Urinary bladder (tissue), 4 donors: ENCODE data around the gene ERC2. TPM values are rescaled to one million over a fixed set of nuclear protein-coding genes. Genes with fewer than 3 reads are reported as not detected.

ENCODE experiments used
- DNase-seq: peaks from one replicate; pipeline ENCODE4 v3.0.0-alpha.2; 2015; ENCODE audit errors: extremely low spot score
- H3K27ac ChIP-seq: one replicate; pipeline ENCODE4 v1.5.1; 2013; ENCODE audit warnings: low read depth, mild to moderate bottlenecking, moderate library complexity
- H3K36me3 ChIP-seq: one replicate; pipeline ENCODE4 v1.6.1; 2013; ENCODE audit warnings: mild to moderate bottlenecking, moderate library complexity; ENCODE audit not compliant: insufficient read depth
- H3K4me1 ChIP-seq: one replicate; pipeline ENCODE4 v1.6.1; 2013; ENCODE audit warnings: mild to moderate bottlenecking, moderate library complexity; ENCODE audit not compliant: insufficient read depth
- H3K4me3 ChIP-seq: one replicate; pipeline ENCODE4 v1.5.1; 2013; ENCODE audit warnings: low read depth, low read length
- WGBS: extraction: QIAGEN DNeasy Blood & Tissue Kit; methylation state at CpG from one replicate; pipeline ENCODE4 v1.1.7; 2013; 5-methylcytosine and 5-hydroxymethylcytosine counted together
- polyA plus RNA-seq: library from polyadenylated mRNA; stranded (reverse); fragments of 200-250 nt; gene quantifications from one replicate; pipeline ENCODE4 v1.2.3, GENCODE V29; 2013
- total RNA-seq: library from RNA; depleted of rRNA; stranded (reverse); fragments of >200 nt; gene quantifications from one replicate; pipeline ENCODE4 v1.2.3, GENCODE V29; 2014
- donor health status: healthy with polysubstance abuse.
- donor health status: healthy.

The ERC2 gene
- total and polyA plus RNA-seq, 2 donors = 0.49 to 3.0 TPM

DNA sequence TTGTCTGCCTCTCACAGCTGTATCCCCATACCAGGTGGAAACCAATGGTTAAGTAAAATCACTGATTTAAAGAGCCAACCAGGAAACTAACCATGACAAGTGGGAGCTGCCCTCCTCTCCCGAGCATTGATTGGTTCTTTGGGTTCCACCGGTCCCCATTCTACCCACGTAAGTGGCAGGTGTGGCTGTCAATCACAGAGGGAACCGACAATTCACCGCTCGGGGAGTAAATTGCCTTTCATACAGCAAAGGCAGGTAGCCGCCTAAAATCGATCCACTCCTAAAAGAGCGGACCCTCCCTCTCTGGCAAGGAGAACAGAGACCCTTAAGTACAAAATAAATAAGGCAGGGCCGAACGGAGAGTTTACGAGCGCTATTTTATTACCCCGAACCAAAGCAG, 1.2 kb downstream of the ERC2 start:
- peak overlapping the region; percentile 47 for H3K4me3 ChIP-seq
- H3K27ac ChIP-seq = no peak overlapping the region
- H3K4me1 ChIP-seq = peaks cover 2% of the 10 kb centered on the region
- WGBS = under 1% methylated on average over 14 of the region's 14 CpGs
- no peaks in the 10 kb centered on the region for H3K36me3 ChIP-seq
- peak; percentile 70 for DNase-seq

DNA sequence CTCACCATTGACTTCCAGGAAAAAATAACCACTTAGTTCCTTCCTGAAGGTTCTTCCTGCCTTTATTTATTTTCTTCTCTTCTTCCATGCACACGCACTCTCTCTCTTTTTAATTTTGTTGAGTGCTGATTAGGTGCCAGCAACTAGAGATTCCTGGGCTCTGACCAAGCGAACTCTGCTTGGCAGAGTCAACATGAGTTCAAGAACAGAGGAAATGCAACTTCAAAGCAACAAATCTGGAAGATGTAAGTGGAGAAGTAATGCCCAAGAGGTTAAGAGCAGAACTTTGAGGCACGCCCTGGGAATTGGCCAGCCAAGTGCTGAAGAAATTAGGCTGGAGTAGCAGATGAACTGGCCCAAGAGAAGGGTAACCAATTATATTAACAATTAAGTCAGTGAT, 8.5 kb downstream of the ERC2 start:
- Histone ChIP-seq H3K36me3 (no peaks in the 10 kb centered on the region), H3K27ac (no peak overlapping the region), H3K4me3 (no peak overlapping the region), H3K4me1 (no peaks in the 10 kb centered on the region)
- WGBS = 72% methylated on average over 3 of the region's 3 CpGs
- DNase-seq = no peak

DNA sequence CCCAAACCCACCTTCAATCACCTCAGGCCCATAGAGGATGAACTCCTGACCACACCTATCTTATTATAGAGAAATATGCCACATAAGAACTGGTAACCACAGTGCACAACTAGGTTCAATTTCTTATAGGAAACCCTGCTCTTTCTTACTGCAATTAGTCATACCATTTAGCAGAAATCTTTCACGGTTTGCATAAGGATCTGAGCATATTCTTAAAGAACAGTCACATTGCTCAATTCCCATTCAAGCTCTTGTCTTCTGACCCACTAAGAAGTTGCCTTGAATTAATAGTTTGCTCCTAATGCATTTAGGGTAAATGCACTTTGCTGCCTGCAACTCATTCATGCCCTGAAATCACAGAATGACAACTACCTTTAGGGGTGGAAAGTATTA, 9.2 kb downstream of the ERC2 start:
- H3K4me1 ChIP-seq = no peaks in the 10 kb centered on the region
- no peak overlapping the region for H3K4me3 ChIP-seq
- H3K27ac ChIP-seq = no peak overlapping the region
- DNase-seq = no peak
- 67% methylated on average over 1 of the region's 1 CpG for WGBS
- no peaks in the 10 kb centered on the region for H3K36me3 ChIP-seq

DNA sequence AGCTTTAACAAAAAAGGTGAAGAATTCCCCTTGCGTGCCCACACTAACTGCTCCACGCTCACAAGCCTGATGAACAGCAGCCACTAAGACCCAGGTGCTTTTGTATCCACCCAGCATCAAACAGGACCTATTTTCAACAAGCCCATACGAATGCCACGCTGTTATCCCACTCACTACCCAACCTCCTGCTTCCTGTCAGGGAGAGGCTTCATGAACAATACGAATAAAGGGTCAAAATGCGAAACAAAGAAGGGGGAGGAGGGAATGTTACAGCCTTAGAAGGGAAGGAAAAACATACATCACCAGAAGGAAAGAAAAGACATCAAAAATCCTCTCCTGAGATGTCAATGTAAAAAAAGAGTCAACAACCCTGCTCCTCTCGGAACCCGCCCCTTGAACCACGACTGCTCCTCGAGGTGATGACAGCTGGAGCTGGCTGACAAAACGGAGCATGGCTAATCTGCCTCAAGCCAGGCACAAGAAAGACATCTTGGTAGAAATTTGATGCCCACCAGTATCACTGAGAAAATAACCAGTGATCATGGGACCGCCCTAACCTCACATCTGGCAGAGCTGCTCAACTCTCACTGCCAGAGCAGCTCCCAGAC, 9.7 kb downstream of the ERC2 start:
- H3K4me3 ChIP-seq = no peak overlapping the region
- 48% methylated on average over 12 of the region's 12 CpGs for WGBS
- H3K4me1 ChIP-seq = no peaks in the 10 kb centered on the region
- H3K27ac ChIP-seq = no peak overlapping the region
- no peaks in the 10 kb centered on the region for H3K36me3 ChIP-seq
- no peak for DNase-seq

DNA sequence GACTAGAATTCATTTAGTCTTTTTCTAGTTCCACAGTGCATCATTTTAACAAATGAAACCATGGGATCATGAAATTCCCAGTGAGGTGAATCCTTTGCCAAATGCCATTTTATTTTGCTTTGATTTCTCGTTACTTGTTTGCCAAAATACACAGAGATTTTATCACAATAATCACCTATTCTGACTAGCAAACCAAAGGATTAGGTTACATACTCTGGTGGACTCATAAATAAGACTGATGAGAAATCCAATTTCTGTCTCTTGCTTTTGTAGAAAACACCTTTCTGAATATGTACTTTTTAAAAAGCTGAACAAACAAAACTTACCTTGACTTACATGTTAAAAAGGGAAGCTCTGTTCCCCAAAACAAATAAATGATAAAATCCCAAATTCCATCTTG, 12.2 kb downstream of the ERC2 start:
- no peak for DNase-seq
- WGBS = 15% methylated on average over 1 of the region's 1 CpG
- Histone ChIP-seq H3K27ac (no peak overlapping the region), H3K4me1 (no peaks in the 10 kb centered on the region), H3K36me3 (no peaks in the 10 kb centered on the region), H3K4me3 (no peak overlapping the region)

DNA sequence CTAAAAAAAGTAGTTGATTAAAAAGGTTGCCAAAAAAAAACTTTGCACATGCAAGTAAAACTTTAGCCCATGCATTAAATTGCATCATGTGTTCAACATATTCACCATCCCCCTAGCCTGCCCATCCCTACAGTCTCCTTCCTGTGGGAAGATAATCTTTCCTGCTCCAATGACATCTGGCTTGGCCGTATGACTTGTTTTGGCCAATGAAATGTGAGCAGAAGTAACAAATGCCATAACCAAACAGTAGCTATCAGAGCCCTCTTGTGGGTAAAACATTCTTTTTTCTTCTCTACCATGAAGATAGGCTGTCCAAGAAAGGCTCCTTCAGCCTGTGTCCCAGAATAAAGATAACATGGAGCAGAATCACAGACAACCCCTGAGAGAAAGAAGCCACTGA, 15.3 kb downstream of the ERC2 start:
- 44% methylated on average over 1 of the region's 1 CpG for WGBS
- Histone ChIP-seq H3K36me3 (no peaks in the 10 kb centered on the region), H3K27ac (no peak overlapping the region), H3K4me1 (no peaks in the 10 kb centered on the region), H3K4me3 (no peak overlapping the region)
- DNase-seq = no peak

DNA sequence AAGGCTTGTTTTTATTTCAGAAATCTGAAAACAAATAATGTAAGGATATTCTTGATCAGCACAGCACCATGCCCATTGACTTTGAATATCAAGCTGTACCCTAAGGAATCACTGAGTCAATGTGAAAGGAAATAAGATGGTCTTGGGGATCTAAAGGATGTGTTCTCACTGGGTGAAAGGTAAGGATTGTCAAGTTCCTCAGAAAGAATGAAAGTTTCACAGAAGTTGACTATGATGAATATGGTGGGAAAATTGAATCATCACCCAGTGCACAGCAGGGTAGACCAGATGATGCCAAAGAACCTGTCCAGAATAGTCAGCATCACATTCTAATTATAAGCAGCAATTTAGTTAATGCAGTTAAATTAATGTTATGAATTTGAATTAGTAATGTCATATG, 16.2 kb downstream of the ERC2 start:
- no peak for DNase-seq
- no peak overlapping the region for H3K4me3 ChIP-seq
- no peak overlapping the region for H3K27ac ChIP-seq
- no peaks in the 10 kb centered on the region for H3K4me1 ChIP-seq
- no peaks in the 10 kb centered on the region for H3K36me3 ChIP-seq

DNA sequence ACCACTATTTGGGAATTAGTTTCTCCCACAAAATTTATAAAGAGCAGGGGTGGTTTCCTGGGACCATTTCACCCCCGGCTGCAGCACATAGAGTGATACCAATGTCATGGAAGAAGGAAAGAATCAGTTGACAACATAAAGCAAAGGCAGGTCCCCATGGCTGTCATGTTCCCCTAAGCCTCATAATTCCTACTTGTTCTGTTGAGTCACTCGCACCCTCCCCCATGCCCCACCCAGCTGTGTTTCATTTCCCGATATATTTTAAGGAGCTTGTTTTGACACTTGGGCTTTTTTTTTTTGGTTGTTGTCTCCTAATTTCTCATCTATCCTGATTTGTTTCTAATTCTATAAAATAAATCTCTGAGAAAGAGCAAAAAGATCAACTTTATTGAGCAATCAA, 24.9 kb downstream of the ERC2 start:
- Histone ChIP-seq H3K36me3 (no peaks in the 10 kb centered on the region), H3K4me3 (no peak overlapping the region), H3K4me1 (no peaks in the 10 kb centered on the region), H3K27ac (no peak overlapping the region)
- 84% methylated on average over 3 of the region's 3 CpGs for whole genome bisulfite sequencing
- DNase-seq = no peak

DNA sequence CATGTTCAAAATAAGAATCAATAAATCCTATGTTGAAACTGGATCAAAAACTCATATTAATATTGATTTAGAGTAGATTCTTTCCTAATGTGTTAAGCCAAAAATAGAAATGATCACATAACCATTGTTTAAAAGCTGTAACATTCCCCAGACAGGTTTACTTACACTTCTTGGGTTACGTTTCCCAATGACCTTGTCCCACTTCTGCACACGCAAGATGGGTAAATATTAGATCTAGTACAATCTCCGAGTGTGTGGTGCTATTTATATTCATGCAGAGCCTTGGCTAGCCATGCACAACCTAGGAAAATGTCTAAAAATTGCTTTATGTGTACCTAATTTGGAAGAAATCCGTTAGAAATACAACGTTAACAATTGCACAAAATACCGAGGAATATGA, 39.6 kb downstream of the ERC2 start:
- Histone ChIP-seq H3K27ac (no peak overlapping the region), H3K4me3 (no peak overlapping the region), H3K4me1 (no peaks in the 10 kb centered on the region), H3K36me3 (no peaks in the 10 kb centered on the region)
- WGBS = 71% methylated on average over 6 of the region's 6 CpGs
- no peak for DNase-seq

DNA sequence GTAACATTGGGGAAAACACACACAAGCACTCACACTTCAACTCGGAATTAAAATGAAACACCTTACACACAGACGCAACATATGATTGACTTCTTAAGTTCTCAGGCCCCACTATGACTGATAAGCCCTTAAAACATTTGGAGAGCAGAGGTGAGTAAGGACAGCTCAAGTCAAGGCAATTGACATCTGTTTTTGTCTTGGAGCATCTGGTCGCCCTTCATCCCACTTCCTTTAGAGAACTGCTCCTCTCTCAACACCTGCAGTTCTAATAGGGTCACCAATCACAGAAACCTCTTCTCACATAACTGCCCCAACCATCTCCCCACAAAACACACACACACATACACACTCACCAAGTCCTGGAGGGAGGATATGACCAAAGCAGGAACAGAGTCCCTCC, 43.4 kb downstream of the ERC2 start:
- Histone ChIP-seq H3K27ac (no peak overlapping the region), H3K4me3 (no peak overlapping the region), H3K36me3 (no peaks in the 10 kb centered on the region), H3K4me1 (no peaks in the 10 kb centered on the region)
- DNase-seq = no peak
- 94% methylated on average over 3 of the region's 3 CpGs for WGBS

DNA sequence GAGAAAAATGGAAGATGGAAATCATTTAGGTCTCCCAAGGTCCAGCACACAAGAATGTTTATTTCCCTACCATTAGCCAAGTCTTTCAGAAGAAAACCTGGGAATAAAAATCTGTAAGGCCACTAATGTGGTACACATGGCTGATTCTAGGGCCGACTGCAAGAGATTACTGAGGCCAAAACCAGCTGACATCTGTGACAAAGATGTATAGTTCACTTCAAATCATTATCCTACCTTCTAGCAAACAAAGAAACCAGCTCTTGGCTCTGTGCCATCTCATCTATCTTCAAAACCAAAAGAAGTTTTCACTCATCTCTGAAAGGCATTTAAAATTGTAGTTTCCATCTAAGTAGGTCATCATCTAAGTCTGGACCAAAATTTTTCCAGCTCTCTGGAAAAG, 43.9 kb downstream of the ERC2 start:
- H3K4me1 ChIP-seq = no peaks in the 10 kb centered on the region
- H3K27ac ChIP-seq = no peak overlapping the region
- H3K4me3 ChIP-seq = no peak overlapping the region
- DNase-seq = no peak
- 39% methylated on average over 1 of the region's 1 CpG for WGBS
- H3K36me3 ChIP-seq = no peaks in the 10 kb centered on the region

DNA sequence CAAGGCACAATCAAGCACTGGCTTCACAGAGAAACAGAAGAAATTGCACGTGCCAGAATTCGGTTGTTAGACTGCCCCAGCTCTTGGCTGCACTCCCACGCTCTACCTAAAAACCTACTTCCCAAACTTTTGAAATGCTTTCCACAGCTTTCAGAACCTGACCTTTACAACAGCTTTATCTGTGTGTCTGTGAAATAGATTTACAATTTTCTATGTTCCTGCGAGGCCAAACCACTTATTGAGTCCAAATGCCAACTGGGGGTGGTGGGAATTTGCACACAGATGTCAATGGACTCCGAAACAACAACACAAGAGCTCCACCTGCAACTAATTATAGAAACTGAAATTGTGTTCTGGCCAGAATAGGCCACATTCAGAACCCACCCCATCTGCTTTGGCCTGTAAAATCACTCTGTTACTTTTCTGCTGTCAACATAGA, 44.6 kb downstream of the ERC2 start:
- Histone ChIP-seq H3K4me1 (no peaks in the 10 kb centered on the region), H3K27ac (no peak overlapping the region), H3K36me3 (no peaks in the 10 kb centered on the region), H3K4me3 (no peak overlapping the region)
- 47% methylated on average over 5 of the region's 5 CpGs for WGBS
- DNase-seq = no peak

DNA sequence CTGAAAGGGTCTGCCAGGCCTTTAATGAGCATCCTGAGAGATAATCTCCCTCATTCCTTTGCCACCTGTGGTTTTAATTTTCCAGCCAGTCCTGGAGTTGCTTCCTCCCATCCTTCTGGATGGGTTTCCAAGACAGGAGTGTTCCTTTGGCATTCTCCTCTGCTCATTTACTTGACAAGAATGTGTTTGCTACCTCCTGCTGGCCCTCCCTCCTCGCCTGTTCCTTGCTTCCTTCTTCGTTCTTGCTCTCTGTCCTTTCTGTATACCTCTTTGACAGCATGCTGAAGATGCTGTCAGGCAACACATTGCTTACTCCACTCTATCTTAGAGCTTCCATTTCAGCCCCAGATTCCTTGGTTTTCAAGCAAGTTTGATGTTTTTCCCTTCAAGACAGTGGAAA, 46.0 kb downstream of the ERC2 start:
- no peaks in the 10 kb centered on the region for H3K4me1 ChIP-seq
- no peak for DNase-seq
- H3K27ac ChIP-seq = no peak overlapping the region
- no peak overlapping the region for H3K4me3 ChIP-seq
- WGBS = 55% methylated on average over 2 of the region's 2 CpGs
- no peaks in the 10 kb centered on the region for H3K36me3 ChIP-seq

DNA sequence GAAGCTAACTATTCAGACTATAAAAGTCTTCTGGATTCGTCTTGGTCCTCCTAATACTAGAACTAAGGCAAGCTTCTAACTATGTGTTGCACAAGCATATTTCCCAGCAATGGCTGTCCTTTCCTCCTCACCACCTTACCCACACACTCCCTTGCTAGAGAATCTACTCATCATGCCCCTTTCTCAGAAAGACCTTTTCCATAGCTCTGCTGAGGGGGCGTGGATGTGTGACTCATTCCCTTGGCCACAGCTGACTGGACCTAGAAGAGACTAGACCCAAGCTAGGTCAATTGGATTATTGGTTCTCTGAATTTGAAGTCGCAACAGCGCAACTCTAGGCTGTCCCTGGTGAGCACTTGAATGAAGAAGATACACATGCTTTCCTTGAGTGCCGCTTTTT, 47.1 kb downstream of the ERC2 start:
- WGBS = 91% methylated on average over 5 of the region's 5 CpGs
- no peaks in the 10 kb centered on the region for H3K4me1 ChIP-seq
- H3K4me3 ChIP-seq = no peak overlapping the region
- DNase-seq = no peak
- no peaks in the 10 kb centered on the region for H3K36me3 ChIP-seq
- no peak overlapping the region for H3K27ac ChIP-seq

DNA sequence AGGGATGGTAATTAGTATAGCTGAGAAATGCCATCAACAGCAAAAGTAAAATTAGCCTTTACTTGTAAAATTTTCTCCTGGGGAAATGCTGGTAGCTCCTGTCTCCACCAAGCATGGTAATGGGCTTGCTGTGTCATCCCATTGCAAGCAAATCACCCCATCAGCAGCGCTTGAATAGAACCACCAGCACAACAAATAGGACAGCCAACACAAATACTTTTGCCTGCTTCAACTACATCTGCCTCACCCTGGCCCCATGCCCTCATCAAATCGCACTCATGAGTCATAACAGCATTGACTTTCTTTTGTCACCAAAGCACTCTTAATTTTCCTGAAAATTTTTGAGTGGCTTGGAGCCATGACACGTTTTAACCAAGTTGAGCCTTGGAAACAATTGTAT, 52.6 kb downstream of the ERC2 start:
- Histone ChIP-seq H3K36me3 (no peaks in the 10 kb centered on the region), H3K4me1 (no peaks in the 10 kb centered on the region), H3K4me3 (no peak overlapping the region), H3K27ac (no peak overlapping the region)
- 74% methylated on average over 3 of the region's 3 CpGs for WGBS
- no peak for DNase-seq
